PC-9 (cell line): ENCODE measurements around the gene PALD1. TPM values are rescaled to one million over a fixed set of nuclear protein-coding genes. Genes with fewer than 3 reads are reported as not detected.

Source experiments
- BruUV-seq: library from RNA; stranded (reverse); fragments of 400-500 nt; replicated peaks from 2 replicates; lab custom pipeline; 2021; lab: Mats Ljungman, UMichigan
- CTCF ChIA-PET: fragments of 300-600 bp; sonication (Branson Sonifier 250); formaldehyde crosslinking; loops from one replicate; lab custom pipeline; 2022; ENCODE audit warnings: antibody characterized with exemption; lab: Charles Lee
- POLR2A ChIA-PET: fragments of 300-600 bp; sonication (Branson Sonifier 250); formaldehyde crosslinking; loops from one replicate; lab custom pipeline; 2022; ENCODE audit warnings: antibody characterized with exemption; ENCODE audit not compliant: unreplicated experiment; lab: Charles Lee
- DNase-seq, 2 experiments: peaks; one replicate each; pipeline versions ENCODE4 v3.0.0 to v3.0.0-alpha.2; 2015 to 2022; ENCODE audit warnings: mixed read lengths in 1 of 2
- H2AFZ ChIP-seq: fragments of 200-600 bp; sonication (generic); 2 replicates; pipeline ENCODE4 v1.8.1; 2017; ENCODE audit warnings: antibody characterized with exemption
- H3F3A ChIP-seq: fragments of 200-600 bp; sonication (generic); 2 replicates; pipeline ENCODE4 v1.8.1; 2017; ENCODE audit warnings: antibody characterized with exemption, mild to moderate bottlenecking, low read depth; ENCODE audit not compliant: insufficient read depth
- H3K27ac ChIP-seq: fragments of 200-600 bp; sonication (generic); 2 replicates; pipeline ENCODE4 v1.6.1; 2016; ENCODE audit warnings: mixed run types
- H3K27me3 ChIP-seq: fragments of 200-600 bp; sonication (generic); 2 replicates; pipeline ENCODE4 v1.6.1; 2016; ENCODE audit warnings: low read depth, mixed run types; ENCODE audit not compliant: insufficient read depth
- H3K36me3 ChIP-seq: fragments of 200-600 bp; sonication (generic); 2 replicates; pipeline ENCODE4 v1.6.1; 2016; ENCODE audit warnings: low read depth, mixed run types
- H3K4me1 ChIP-seq: fragments of 200-600 bp; sonication (generic); replicated peaks from 2 replicates; pipeline ENCODE4 v1.6.1; 2016; ENCODE audit warnings: mixed run types; ENCODE audit not compliant: insufficient read depth
- H3K4me2 ChIP-seq: fragments of 200-600 bp; sonication (generic); 2 replicates; pipeline ENCODE4 v1.6.1; 2017; ENCODE audit warnings: mixed run types
- H3K4me3 ChIP-seq: fragments of 200-600 bp; sonication (generic); 2 replicates; pipeline ENCODE4 v1.6.1; 2016; ENCODE audit warnings: mixed run types
- H3K79me2 ChIP-seq: fragments of 200-600 bp; sonication (generic); 2 replicates; pipeline ENCODE4 v1.6.1; 2017; ENCODE audit warnings: low read depth, mixed run types
- H3K9me2 ChIP-seq: fragments of 200-600 bp; sonication (generic); 2 replicates; pipeline ENCODE4 v1.8.1; 2017; ENCODE audit warnings: mild to moderate bottlenecking; ENCODE audit not compliant: insufficient read depth
- H3K9me3 ChIP-seq: fragments of 200-600 bp; sonication (generic); 2 replicates; pipeline ENCODE4 v1.8.1; 2016; ENCODE audit warnings: low read depth; ENCODE audit not compliant: insufficient read depth
- H4K20me1 ChIP-seq: fragments of 200-600 bp; sonication (generic); 2 replicates; pipeline ENCODE4 v1.8.1; 2017; ENCODE audit not compliant: insufficient read depth
- EZH2 ChIP-seq: fragments of 200-600 bp; sonication (generic); IDR thresholded peaks from 2 replicates; pipeline ENCODE4 v1.8.0; 2017; ENCODE audit warnings: antibody characterized with exemption, low read depth
- intact Hi-C: fragments of 100-400 bp; cut with micrococcal nuclease; formaldehyde crosslinking; loops from one replicate; pipeline ENCODE4 v1.10.0; 2022; ENCODE audit not compliant: unreplicated experiment
- total RNA-seq: library from RNA; stranded (reverse); gene quantifications from 2 replicates; pipeline ENCODE4 v1.2.3, GENCODE V29; 2021
- TF ChIP-seq, protein P1 (sequence below): fragments of 200-600 bp; sonication (generic); conservative IDR thresholded peaks from 2 replicates; pipeline ENCODE4 v1.6.1; 2017; ENCODE audit warnings: mixed run types, antibody characterized with exemption, mild to moderate bottlenecking, moderate library complexity

Gene PALD1
- total RNA-seq, 1 experiment from 2014 or later = 5.2 TPM

DNA sequence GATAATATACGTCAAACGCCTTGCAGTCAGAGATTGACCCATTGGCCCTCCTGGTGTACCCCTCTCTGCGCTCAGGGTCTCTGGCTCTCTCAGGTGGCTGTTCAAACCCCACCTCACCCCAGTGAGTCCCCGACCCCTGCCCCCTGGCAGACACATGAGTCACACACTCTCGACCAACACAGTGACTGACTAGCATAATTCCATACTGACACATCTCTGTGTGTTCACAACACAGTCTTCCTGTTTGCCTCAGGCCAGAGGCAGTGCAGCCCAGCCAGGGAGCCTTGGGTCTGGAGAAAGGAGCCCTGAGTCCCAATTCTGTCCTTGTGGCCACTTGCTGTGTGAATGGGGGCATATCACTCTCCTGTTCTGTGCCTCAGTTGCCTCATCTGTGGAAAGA lies 40.1 kb downstream of the PALD1 start:
- H3K9me3 ChIP-seq = no peaks in the 10 kb centered on the region
- H3K36me3 ChIP-seq = no peaks in the 10 kb centered on the region
- no peak overlapping the region for H3K4me3 ChIP-seq
- no peaks in the 10 kb centered on the region for H3K27me3 ChIP-seq
- H3K4me1 ChIP-seq = peaks cover 10% of the 10 kb centered on the region
- CTCF ChIA-PET = no interaction called here
- H3K27ac ChIP-seq = no peak overlapping the region
- no TSS peak for BruUV-seq
- H3K4me2 ChIP-seq = peak overlapping the region; percentile 8
- no peaks in the 10 kb centered on the region for H3K9me2 ChIP-seq
- intact Hi-C loops = no loop called here
- DNase-seq = peak in 1 of 2 experiments; percentile 64
- POLR2A ChIA-PET = no interaction called here
- no peaks in the 10 kb centered on the region for H3K79me2 ChIP-seq
- H2AFZ ChIP-seq = no peak overlapping the region
- 0 out of 2 replicates have a peak, but pooled peaks cover 5% of the 10 kb centered on the region for H3F3A ChIP-seq
- TF ChIP-seq, protein P1, sequence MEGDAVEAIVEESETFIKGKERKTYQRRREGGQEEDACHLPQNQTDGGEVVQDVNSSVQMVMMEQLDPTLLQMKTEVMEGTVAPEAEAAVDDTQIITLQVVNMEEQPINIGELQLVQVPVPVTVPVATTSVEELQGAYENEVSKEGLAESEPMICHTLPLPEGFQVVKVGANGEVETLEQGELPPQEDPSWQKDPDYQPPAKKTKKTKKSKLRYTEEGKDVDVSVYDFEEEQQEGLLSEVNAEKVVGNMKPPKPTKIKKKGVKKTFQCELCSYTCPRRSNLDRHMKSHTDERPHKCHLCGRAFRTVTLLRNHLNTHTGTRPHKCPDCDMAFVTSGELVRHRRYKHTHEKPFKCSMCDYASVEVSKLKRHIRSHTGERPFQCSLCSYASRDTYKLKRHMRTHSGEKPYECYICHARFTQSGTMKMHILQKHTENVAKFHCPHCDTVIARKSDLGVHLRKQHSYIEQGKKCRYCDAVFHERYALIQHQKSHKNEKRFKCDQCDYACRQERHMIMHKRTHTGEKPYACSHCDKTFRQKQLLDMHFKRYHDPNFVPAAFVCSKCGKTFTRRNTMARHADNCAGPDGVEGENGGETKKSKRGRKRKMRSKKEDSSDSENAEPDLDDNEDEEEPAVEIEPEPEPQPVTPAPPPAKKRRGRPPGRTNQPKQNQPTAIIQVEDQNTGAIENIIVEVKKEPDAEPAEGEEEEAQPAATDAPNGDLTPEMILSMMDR = no peak
- TF ChIP-seq EZH2 = no peak
- H4K20me1 ChIP-seq = no peaks in the 10 kb centered on the region

DNA sequence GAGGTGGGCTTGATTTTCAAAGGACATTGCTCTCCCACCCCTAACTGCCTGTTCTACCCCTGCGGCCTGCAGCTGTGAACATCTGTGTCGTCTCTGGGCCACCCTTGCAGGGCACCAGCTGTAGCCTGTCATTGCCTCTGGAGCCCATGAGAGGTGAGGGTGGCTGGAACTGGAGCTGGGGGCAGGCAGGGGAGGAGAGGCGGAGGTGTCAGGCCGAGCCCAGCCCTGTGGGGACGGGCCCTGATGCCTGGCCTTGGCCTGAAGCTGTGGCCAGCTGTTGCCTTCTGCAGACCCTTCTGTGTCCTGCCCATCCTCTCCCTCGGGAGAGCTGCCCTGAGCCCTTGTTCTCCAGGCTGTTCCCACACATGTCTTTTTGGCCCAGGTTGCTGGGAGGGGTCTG lies 44.5 kb downstream of the PALD1 start:
- H3K27ac ChIP-seq = no peak overlapping the region
- H3K4me3 ChIP-seq = no peak overlapping the region
- H3K9me2 ChIP-seq = no peaks in the 10 kb centered on the region
- no peaks in the 10 kb centered on the region for H3K27me3 ChIP-seq
- CTCF ChIA-PET = no interaction called here
- no peak for DNase-seq
- no TSS peak for BruUV-seq
- H3K79me2 ChIP-seq = no peaks in the 10 kb centered on the region
- POLR2A ChIA-PET = no interaction called here
- H4K20me1 ChIP-seq = no peaks in the 10 kb centered on the region
- H3K9me3 ChIP-seq = no peaks in the 10 kb centered on the region
- no peak overlapping the region for H2AFZ ChIP-seq
- H3K4me2 ChIP-seq = no peak overlapping the region
- 0 out of 2 replicates have a peak, but pooled peaks cover under 1% of the 10 kb centered on the region for H3F3A ChIP-seq
- peaks cover 10% of the 10 kb centered on the region for H3K4me1 ChIP-seq
- no peak for TF ChIP-seq EZH2
- TF ChIP-seq, protein P1 = no peak
- H3K36me3 ChIP-seq = no peaks in the 10 kb centered on the region
- intact Hi-C loops = no loop called here

DNA sequence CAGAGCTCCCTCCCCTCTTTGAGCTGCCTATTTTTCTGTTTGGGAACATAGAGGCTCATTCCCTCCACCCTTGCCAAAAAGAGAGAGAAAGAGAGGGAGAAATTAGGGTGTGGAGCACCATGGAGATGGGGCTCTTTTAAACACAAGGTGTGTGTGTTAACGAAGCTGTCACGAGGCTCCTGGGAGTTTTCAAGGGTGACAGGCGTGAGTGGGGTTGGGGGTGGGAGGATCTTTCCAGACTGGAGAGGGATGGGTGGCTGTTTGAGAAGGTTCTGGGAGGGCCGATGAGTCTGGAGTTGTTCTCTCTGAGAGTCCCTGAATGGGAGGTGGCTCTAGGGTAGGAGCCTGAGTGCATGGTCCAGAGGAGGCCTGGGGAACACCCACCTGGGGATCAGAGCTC lies 45.0 kb downstream of the PALD1 start:
- DNase-seq = no peak
- Histone ChIP-seq H2AFZ (no peak overlapping the region), H3K36me3 (no peaks in the 10 kb centered on the region), H3K79me2 (no peaks in the 10 kb centered on the region), H3K9me3 (no peaks in the 10 kb centered on the region), H3F3A (no peaks in the 10 kb centered on the region), H4K20me1 (no peaks in the 10 kb centered on the region), H3K27ac (no peak overlapping the region), H3K4me2 (no peak overlapping the region), H3K4me1 (peaks cover 6% of the 10 kb centered on the region), H3K27me3 (no peaks in the 10 kb centered on the region), H3K4me3 (no peak overlapping the region), H3K9me2 (no peaks in the 10 kb centered on the region)
- TF ChIP-seq EZH2 = no peak
- TF ChIP-seq, protein P1 = no peak
- ChIA-PET CTCF (no interaction called here), POLR2A (no interaction called here)
- intact Hi-C loops = no loop called here
- BruUV-seq = no TSS peak
